Hepatocyte (in vitro differentiated cells): Measurements from ENCODE around the gene KIF25.

ENCODE experiments used
- EZH2phosphoT487 ChIP-seq: fragments of 200-600 bp; sonication (generic); IDR thresholded peaks from one replicate; pipeline ENCODE4 v1.6.1; 2018; ENCODE audit warnings: antibody characterized with exemption, mild to moderate bottlenecking, low read depth, moderate library complexity; ENCODE audit not compliant: unreplicated experiment, severe bottlenecking
- TF ChIP-seq, protein P1 (sequence below): fragments of 200-600 bp; sonication (generic); IDR thresholded peaks from 2 replicates; pipeline ENCODE4 v1.5.1; 2016; ENCODE audit warnings: antibody characterized with exemption, mild to moderate bottlenecking; ENCODE audit not compliant: poor library complexity

GRCh38 chr6:167963589-167964057 is 33.8 kb upstream of the KIF25 start:
- TF ChIP-seq, protein P1, sequence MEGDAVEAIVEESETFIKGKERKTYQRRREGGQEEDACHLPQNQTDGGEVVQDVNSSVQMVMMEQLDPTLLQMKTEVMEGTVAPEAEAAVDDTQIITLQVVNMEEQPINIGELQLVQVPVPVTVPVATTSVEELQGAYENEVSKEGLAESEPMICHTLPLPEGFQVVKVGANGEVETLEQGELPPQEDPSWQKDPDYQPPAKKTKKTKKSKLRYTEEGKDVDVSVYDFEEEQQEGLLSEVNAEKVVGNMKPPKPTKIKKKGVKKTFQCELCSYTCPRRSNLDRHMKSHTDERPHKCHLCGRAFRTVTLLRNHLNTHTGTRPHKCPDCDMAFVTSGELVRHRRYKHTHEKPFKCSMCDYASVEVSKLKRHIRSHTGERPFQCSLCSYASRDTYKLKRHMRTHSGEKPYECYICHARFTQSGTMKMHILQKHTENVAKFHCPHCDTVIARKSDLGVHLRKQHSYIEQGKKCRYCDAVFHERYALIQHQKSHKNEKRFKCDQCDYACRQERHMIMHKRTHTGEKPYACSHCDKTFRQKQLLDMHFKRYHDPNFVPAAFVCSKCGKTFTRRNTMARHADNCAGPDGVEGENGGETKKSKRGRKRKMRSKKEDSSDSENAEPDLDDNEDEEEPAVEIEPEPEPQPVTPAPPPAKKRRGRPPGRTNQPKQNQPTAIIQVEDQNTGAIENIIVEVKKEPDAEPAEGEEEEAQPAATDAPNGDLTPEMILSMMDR, result no peak
- no peak for TF ChIP-seq EZH2phosphoT487
